MM.1S (cell line): ENCODE results near the gene ASB10.

Experiments used
- DNase-seq: peaks from one replicate; pipeline ENCODE4 v3.0.0-alpha.2; 2015
- H2AFZ ChIP-seq: fragments of 300-600 bp; sonication (generic); 2 replicates; pipeline ENCODE4 v1.6.0; 2016; ENCODE audit warnings: antibody characterized with exemption, low read length
- H3F3A ChIP-seq: fragments of 300-600 bp; sonication (generic); 2 replicates; pipeline ENCODE4 v1.6.1; 2016; ENCODE audit warnings: mild to moderate bottlenecking, antibody characterized with exemption, low read length, moderate library complexity, mixed read lengths; ENCODE audit not compliant: insufficient read depth
- H3K27ac ChIP-seq: fragments of 300-600 bp; sonication (generic); 2 replicates; pipeline ENCODE4 v1.5.1; 2016; ENCODE audit warnings: mild to moderate bottlenecking, low read length
- H3K27me3 ChIP-seq: fragments of 300-600 bp; sonication (generic); replicated peaks from 2 replicates; pipeline ENCODE4 v1.6.0; 2016; ENCODE audit warnings: low read length; ENCODE audit not compliant: insufficient read depth
- H3K36me3 ChIP-seq: fragments of 300-600 bp; sonication (generic); replicated peaks from 2 replicates; pipeline ENCODE4 v1.6.1; 2016; ENCODE audit warnings: mild to moderate bottlenecking, low read length, mixed read lengths; ENCODE audit not compliant: insufficient read depth
- H3K4me1 ChIP-seq: fragments of 300-600 bp; sonication (generic); 2 replicates; pipeline ENCODE4 v1.6.1; 2016; ENCODE audit warnings: low read length, mixed read lengths
- H3K4me2 ChIP-seq: fragments of 300-600 bp; sonication (generic); 2 replicates; pipeline ENCODE4 v1.6.0; 2016; ENCODE audit warnings: low read depth, low read length
- H3K4me3 ChIP-seq: fragments of 300-600 bp; sonication (generic); 2 replicates; pipeline ENCODE4 v1.5.1; 2016; ENCODE audit warnings: low read length, mixed read lengths
- H3K79me2 ChIP-seq: fragments of 300-600 bp; sonication (generic); 2 replicates; pipeline ENCODE4 v1.6.1; 2016; ENCODE audit warnings: mixed run types, low read length, mixed read lengths
- H3K9ac ChIP-seq: fragments of 300-600 bp; sonication (generic); 2 replicates; pipeline ENCODE4 v1.6.1; 2016; ENCODE audit warnings: low read length, mixed read lengths
- H3K9me2 ChIP-seq: fragments of 300-600 bp; sonication (generic); replicated peaks from 2 replicates; pipeline ENCODE4 v1.6.1; 2016; ENCODE audit warnings: mild to moderate bottlenecking, low read length, mixed read lengths; ENCODE audit not compliant: insufficient read depth
- H3K9me3 ChIP-seq: fragments of 300-600 bp; sonication (generic); replicated peaks from 2 replicates; pipeline ENCODE4 v1.6.1; 2016; ENCODE audit warnings: mild to moderate bottlenecking, low read length, mixed read lengths; ENCODE audit not compliant: insufficient read depth
- H4K20me1 ChIP-seq: fragments of 300-600 bp; sonication (generic); 2 replicates; pipeline ENCODE4 v1.6.1; 2016; ENCODE audit warnings: mild to moderate bottlenecking, low read length, moderate library complexity, mixed read lengths; ENCODE audit not compliant: insufficient read depth
- EZH2 ChIP-seq: fragments of 300-600 bp; sonication (generic); optimal IDR thresholded peaks from 2 replicates; pipeline ENCODE3; 2017; ENCODE audit warnings: low read depth, mild to moderate bottlenecking, antibody characterized with exemption, low read length, mixed read lengths
- EZH2phosphoT487 ChIP-seq: fragments of 300-600 bp; sonication (generic); IDR thresholded peaks from 2 replicates; pipeline ENCODE4 v1.6.1; 2018; ENCODE audit warnings: antibody characterized with exemption, low read length
- TF ChIP-seq, protein P1 (sequence below): fragments of 300-600 bp; sonication (generic); IDR thresholded peaks from 2 replicates; pipeline ENCODE4 v1.5.1; 2016; ENCODE audit warnings: antibody characterized with exemption, low read length, mixed read lengths

Gene ASB10, protein sequence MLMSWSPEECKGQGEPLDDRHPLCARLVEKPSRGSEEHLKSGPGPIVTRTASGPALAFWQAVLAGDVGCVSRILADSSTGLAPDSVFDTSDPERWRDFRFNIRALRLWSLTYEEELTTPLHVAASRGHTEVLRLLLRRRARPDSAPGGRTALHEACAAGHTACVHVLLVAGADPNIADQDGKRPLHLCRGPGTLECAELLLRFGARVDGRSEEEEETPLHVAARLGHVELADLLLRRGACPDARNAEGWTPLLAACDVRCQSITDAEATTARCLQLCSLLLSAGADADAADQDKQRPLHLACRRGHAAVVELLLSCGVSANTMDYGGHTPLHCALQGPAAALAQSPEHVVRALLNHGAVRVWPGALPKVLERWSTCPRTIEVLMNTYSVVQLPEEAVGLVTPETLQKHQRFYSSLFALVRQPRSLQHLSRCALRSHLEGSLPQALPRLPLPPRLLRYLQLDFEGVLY

DNA sequence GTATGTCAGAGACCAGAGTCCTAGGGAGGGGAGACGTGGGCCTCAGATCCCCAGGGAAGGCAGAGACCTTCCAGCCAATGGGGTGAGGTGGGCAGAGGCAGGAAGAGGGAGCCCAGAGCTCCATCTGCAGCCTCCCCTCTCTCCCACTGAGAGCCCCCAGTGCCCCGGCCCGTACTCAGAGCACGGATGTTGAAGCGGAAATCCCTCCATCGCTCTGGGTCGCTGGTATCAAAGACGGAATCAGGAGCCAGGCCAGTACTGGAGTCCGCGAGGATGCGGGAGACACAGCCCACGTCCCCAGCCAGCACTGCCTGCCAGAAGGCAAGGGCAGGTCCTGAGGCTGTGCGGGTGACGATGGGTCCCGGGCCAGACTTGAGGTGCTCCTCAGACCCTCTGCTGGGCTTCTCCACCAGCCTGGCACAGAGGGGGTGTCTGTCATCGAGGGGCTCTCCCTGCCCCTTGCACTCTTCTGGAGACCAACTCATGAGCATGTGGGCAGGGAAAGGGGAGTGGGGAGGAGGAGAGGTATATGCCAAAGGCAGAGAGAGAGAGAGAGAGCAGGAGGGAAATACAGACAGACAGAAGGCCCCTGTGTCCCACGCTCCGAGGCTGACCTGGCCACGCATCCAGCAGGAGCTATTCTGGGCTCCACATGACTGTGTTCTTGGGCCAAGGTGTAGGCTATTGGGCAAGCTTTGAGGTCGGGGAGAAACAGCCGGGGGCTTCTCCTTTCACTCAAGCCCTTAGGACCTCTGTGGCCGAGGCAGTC, at the start of gene ASB10:
ASB10 (minus strand) TSS at position 611 of the 769 bp plus-strand sequence; CDS start at position 491, 120 bp downstream.
- TF ChIP-seq EZH2phosphoT487, result no peak
- Histone ChIP-seq H3K4me2 (no peak within 1 kb of the TSS), H4K20me1 (no peaks in the 10 kb centered on the region), H3K27ac (no peak within 1 kb of the TSS), H3K4me1 (no peaks in the 10 kb centered on the region), H3K36me3 (no peaks in the 10 kb centered on the region), H3F3A (no peaks in the 10 kb centered on the region), H3K27me3 (peaks cover 86% of the 10 kb centered on the region), H3K4me3 (no peak within 1 kb of the TSS), H3K9me2 (no peaks in the 10 kb centered on the region), H2AFZ (no peak within 1 kb of the TSS), H3K9me3 (no peaks in the 10 kb centered on the region), H3K9ac (no peak within 1 kb of the TSS), H3K79me2 (no peaks in the 10 kb centered on the region)
- no peak for DNase-seq

DNA sequence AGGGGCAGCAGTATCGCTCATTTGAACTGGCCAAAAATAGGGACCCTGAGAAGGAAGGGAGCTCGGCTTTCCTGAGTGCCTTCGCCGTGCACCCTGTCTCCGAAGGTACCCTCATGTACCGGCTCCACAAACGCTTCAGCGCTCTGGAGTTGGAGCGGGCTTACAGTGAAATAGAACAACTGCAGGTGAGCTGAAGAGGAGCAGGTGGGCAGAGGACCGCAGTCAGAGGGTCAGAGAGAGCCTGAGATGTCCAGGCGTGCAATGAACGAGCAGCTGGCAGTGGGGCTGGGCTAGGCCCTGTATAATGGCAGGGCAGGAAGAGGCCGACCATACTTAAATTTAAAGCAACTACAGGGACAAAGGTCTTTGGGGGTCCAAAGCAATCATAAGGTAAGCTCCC, 49.4 kb upstream of the ASB10 start:
- peaks cover 39% of the 10 kb centered on the region for H3K79me2 ChIP-seq
- no peak for DNase-seq
- H3K27me3 ChIP-seq, result no peaks in the 10 kb centered on the region
- no peak overlapping the region for H3K4me2 ChIP-seq
- H3K9me3 ChIP-seq, result no peaks in the 10 kb centered on the region
- H3K36me3 ChIP-seq, result peaks cover 8% of the 10 kb centered on the region; the same call in 1 of the 2 replicates
- H3K9ac ChIP-seq, result no peak overlapping the region
- no peak overlapping the region for H3K4me3 ChIP-seq
- H3K9me2 ChIP-seq, result no peaks in the 10 kb centered on the region
- no peaks in the 10 kb centered on the region for H4K20me1 ChIP-seq
- peaks cover 13% of the 10 kb centered on the region for H3K4me1 ChIP-seq
- H2AFZ ChIP-seq, result no peak overlapping the region
- no peaks in the 10 kb centered on the region for H3F3A ChIP-seq
- TF ChIP-seq EZH2phosphoT487 (no peak), EZH2 (no peak)
- H3K27ac ChIP-seq, result no peak overlapping the region

- H3K79me2 ChIP-seq, result peaks cover 39% of the 10 kb centered on the region
- H3K4me1 ChIP-seq, result peaks cover 16% of the 10 kb centered on the region
- H3K4me3 ChIP-seq, result no peak overlapping the region
- H3K9ac ChIP-seq, result no peak overlapping the region
- no peak overlapping the region for H3K27ac ChIP-seq
- DNase-seq, result no peak
- peaks cover 8% of the 10 kb centered on the region; the same call in 1 of the 2 replicates for H3K36me3 ChIP-seq
- H3K9me3 ChIP-seq, result no peaks in the 10 kb centered on the region
- no peak overlapping the region for H3K4me2 ChIP-seq
- H3F3A ChIP-seq, result no peaks in the 10 kb centered on the region
- TF ChIP-seq, protein P1, sequence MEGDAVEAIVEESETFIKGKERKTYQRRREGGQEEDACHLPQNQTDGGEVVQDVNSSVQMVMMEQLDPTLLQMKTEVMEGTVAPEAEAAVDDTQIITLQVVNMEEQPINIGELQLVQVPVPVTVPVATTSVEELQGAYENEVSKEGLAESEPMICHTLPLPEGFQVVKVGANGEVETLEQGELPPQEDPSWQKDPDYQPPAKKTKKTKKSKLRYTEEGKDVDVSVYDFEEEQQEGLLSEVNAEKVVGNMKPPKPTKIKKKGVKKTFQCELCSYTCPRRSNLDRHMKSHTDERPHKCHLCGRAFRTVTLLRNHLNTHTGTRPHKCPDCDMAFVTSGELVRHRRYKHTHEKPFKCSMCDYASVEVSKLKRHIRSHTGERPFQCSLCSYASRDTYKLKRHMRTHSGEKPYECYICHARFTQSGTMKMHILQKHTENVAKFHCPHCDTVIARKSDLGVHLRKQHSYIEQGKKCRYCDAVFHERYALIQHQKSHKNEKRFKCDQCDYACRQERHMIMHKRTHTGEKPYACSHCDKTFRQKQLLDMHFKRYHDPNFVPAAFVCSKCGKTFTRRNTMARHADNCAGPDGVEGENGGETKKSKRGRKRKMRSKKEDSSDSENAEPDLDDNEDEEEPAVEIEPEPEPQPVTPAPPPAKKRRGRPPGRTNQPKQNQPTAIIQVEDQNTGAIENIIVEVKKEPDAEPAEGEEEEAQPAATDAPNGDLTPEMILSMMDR, result no peak
- no peak for TF ChIP-seq EZH2
- no peak for TF ChIP-seq EZH2phosphoT487
- no peak overlapping the region for H2AFZ ChIP-seq
- H4K20me1 ChIP-seq, result no peaks in the 10 kb centered on the region
- no peaks in the 10 kb centered on the region for H3K27me3 ChIP-seq
- no peaks in the 10 kb centered on the region for H3K9me2 ChIP-seq
These were observed 48.2 kb upstream of the ASB10 start for GRCh38 chr7:151235091-151235787.

DNA sequence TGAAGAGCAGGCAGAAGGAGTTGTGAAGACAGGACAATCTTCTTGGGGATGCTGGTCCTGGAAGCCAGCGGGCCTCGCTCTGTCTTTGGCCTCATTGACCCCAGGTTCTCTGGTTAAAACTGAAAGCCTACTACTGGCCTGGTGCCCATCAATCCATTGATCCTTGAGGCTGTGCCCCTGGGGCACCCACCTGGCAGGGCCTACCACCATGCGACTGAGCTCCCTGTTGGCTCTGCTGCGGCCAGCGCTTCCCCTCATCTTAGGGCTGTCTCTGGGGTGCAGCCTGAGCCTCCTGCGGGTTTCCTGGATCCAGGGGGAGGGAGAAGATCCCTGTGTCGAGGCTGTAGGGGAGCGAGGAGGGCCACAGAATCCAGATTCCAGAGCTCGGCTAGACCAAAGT, 46.8 kb upstream of the ASB10 start:
- Histone ChIP-seq H3K9me3 (no peaks in the 10 kb centered on the region), H3K9me2 (no peaks in the 10 kb centered on the region), H3K4me2 (peak overlapping the region; percentile 81), H3K27ac (no peak overlapping the region), H3K4me1 (peaks cover 16% of the 10 kb centered on the region), H3F3A (no peaks in the 10 kb centered on the region), H3K9ac (peak overlapping the region; percentile 87; the same call in 1 of the 2 replicates), H4K20me1 (no peaks in the 10 kb centered on the region), H3K4me3 (peak overlapping the region; percentile 94), H3K79me2 (peaks cover 39% of the 10 kb centered on the region), H3K36me3 (peaks cover 8% of the 10 kb centered on the region; the same call in 1 of the 2 replicates), H2AFZ (no peak overlapping the region), H3K27me3 (no peaks in the 10 kb centered on the region)
- DNase-seq, result no peak
- TF ChIP-seq, protein P1, result no peak
- no peak for TF ChIP-seq EZH2
- TF ChIP-seq EZH2phosphoT487, result no peak
